Measurements from ENCODE around the gene DCTN2.

DCTN2 gene

DNA sequence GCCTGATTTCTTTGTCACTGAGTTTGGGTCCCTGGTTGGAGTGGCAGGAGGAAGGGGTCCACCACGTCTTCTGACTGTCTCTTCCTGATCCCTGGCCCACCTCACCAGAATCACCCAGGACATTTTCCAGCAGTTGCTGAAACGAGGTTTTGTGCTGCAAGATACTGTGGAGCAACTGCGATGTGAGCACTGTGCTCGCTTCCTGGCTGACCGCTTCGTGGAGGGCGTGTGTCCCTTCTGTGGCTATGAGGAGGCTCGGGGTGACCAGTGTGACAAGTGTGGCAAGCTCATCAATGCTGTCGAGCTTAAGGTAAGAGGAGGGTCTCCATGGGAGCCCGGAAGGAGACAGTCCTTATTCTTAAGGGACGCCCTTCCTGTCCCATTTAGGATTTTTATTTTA lies 46.8 kb downstream of the DCTN2 start:
- TF ChIP-seq RAD21 (IDR thresholded peaks at IDR 0.05; ENCODE audit: low read depth) (no peak), ZBTB7A (IDR thresholded peaks at IDR 0.05; ENCODE audit: low read depth) (no peak), YY1 (IDR thresholded peaks at IDR 0.05; ENCODE audit: low read depth) (no peak)

DNA sequence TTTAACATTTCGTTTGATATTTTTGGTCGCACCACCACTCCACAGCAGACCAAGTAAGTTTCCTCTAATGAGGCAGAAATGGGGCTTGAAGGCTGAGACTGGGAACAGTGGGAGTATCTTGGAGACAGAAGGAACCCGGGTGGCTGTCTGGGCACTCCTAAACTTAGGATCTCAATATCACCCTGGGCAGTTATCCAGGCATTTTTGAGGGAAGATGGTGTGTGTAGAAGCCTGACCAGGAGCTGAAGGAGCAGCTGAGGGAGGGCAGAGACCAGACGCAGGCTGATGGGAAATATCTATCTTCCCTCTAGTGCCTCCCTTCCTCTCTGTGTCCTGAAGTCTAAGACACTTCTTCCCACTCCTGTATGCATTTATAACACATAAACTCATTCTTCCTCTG lies 48.4 kb downstream of the DCTN2 start:
- no peak for TF ChIP-seq TAF1 (IDR thresholded peaks at IDR 0.05; ENCODE audit: low read depth)
- no peak for TF ChIP-seq TEAD4 (IDR thresholded peaks at IDR 0.05)
- TF ChIP-seq ZBTB7A (IDR thresholded peaks at IDR 0.05; ENCODE audit: low read depth), result no peak
- no peak for TF ChIP-seq FOXM1 (IDR thresholded peaks at IDR 0.05; ENCODE audit: borderline replicate concordance, low read depth)
- no peak for TF ChIP-seq TCF12 (IDR thresholded peaks at IDR 0.05; ENCODE audit: low read depth)
- TF ChIP-seq, protein P1, sequence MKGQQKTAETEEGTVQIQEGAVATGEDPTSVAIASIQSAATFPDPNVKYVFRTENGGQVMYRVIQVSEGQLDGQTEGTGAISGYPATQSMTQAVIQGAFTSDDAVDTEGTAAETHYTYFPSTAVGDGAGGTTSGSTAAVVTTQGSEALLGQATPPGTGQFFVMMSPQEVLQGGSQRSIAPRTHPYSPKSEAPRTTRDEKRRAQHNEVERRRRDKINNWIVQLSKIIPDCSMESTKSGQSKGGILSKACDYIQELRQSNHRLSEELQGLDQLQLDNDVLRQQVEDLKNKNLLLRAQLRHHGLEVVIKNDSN (IDR thresholded peaks at IDR 0.05), result no peak
- no peak for TF ChIP-seq RAD21 (IDR thresholded peaks at IDR 0.05; ENCODE audit: low read depth)
- TF ChIP-seq, protein P2, sequence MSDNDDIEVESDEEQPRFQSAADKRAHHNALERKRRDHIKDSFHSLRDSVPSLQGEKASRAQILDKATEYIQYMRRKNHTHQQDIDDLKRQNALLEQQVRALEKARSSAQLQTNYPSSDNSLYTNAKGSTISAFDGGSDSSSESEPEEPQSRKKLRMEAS (IDR thresholded peaks at IDR 0.05), result no peak
- TF ChIP-seq NFIC (IDR thresholded peaks at IDR 0.05), result no peak
- TF ChIP-seq CREB1 (IDR thresholded peaks at IDR 0.05; ENCODE audit: low read depth), result no peak
- TF ChIP-seq YY1 (IDR thresholded peaks at IDR 0.05; ENCODE audit: low read depth), result no peak
- TF ChIP-seq CEBPB (IDR thresholded peaks at IDR 0.05), result no peak
- no peak for TF ChIP-seq EGR1 (IDR thresholded peaks at IDR 0.05)
- TF ChIP-seq EP300 (IDR thresholded peaks at IDR 0.05; ENCODE audit: borderline replicate concordance), result no peak
- TF ChIP-seq, protein P3, sequence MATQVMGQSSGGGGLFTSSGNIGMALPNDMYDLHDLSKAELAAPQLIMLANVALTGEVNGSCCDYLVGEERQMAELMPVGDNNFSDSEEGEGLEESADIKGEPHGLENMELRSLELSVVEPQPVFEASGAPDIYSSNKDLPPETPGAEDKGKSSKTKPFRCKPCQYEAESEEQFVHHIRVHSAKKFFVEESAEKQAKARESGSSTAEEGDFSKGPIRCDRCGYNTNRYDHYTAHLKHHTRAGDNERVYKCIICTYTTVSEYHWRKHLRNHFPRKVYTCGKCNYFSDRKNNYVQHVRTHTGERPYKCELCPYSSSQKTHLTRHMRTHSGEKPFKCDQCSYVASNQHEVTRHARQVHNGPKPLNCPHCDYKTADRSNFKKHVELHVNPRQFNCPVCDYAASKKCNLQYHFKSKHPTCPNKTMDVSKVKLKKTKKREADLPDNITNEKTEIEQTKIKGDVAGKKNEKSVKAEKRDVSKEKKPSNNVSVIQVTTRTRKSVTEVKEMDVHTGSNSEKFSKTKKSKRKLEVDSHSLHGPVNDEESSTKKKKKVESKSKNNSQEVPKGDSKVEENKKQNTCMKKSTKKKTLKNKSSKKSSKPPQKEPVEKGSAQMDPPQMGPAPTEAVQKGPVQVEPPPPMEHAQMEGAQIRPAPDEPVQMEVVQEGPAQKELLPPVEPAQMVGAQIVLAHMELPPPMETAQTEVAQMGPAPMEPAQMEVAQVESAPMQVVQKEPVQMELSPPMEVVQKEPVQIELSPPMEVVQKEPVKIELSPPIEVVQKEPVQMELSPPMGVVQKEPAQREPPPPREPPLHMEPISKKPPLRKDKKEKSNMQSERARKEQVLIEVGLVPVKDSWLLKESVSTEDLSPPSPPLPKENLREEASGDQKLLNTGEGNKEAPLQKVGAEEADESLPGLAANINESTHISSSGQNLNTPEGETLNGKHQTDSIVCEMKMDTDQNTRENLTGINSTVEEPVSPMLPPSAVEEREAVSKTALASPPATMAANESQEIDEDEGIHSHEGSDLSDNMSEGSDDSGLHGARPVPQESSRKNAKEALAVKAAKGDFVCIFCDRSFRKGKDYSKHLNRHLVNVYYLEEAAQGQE (IDR thresholded peaks at IDR 0.05; ENCODE audit: low read depth), result no peak

DNA sequence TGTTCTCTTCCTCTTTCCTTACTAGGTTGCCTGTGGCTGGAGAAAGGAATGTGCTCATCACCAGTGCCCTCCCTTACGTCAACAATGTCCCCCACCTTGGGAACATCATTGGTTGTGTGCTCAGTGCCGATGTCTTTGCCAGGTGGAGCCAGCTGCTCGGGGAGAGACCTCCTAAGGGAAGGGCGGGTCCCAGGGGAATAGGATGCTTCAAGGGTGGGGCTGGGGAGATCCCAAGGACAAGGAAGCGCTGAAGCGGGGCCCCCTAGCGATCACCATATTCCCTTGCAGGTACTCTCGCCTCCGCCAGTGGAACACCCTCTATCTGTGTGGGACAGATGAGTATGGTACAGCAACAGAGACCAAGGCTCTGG lies 48.9 kb downstream of the DCTN2 start:
- TF ChIP-seq EP300 (IDR thresholded peaks at IDR 0.05; ENCODE audit: borderline replicate concordance) (no peak), TAF1 (IDR thresholded peaks at IDR 0.05; ENCODE audit: low read depth) (no peak)
- TF ChIP-seq, protein P1 (IDR thresholded peaks at IDR 0.05), result no peak

DNA sequence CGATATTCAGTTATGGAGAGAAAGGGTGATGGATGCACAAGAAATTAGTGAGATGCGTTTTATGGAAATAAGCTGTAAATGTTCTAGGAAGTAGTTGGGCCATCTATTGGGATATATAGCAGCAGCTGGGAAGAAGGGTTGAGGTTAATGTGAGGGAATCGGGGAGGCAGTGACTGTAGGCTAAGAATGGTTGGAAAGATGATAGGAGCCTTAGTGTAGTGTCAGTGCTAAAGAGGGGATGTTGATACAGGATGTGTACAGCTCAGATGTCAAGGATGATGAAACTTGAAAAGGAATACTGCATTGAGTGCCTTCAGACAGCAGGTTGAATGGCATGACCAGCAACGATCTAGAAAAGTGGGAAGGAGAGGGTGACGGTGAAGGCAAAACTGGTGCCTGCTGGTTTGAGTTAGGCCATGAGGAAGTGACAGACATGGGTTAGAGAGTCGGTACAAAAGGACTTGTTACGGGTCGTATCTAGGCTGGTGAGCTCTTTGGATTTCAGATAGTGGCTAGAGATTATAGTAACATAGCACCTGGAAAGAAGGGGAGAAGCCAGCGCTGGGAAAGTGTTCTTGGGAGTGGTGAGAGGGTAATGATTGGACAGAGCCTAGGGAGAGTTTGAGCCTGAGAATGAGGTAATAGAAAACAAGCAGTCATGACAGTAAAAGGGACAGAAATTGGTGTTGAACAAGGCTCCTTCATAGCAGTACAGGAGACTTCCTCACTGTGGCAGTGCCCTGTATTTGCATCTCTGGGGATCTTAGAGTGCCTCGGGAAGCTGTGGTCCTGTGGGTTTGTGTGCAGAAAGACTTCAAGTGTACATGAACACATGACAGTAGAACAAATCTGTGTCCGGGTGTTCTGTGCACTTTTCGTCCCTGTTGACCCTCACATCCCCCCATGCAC lies 49.5 kb downstream of the DCTN2 start:
- TF ChIP-seq EP300 (IDR thresholded peaks at IDR 0.05; ENCODE audit: borderline replicate concordance), result no peak

DNA sequence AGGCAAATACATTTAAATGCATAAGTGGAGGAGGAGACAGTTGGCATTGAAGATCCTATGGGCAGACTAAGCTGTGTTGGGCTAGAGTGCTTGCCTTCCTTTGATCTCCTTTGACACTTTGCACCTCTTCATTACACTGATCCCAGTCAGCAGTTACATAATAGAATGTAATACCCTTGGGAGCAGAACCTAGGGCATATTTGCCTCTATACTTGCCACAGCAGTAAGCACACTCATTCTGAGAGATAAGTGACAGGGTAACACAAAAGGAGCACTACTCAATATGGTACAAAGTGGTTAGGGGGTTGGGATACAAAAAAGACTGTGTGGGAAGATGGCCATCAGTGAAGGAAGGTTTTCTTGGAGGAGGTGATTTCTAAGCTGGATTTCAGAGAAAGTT lies 50.2 kb downstream of the DCTN2 start:
- TF ChIP-seq, protein P2 (IDR thresholded peaks at IDR 0.05), result no peak
- TF ChIP-seq TEAD4 (IDR thresholded peaks at IDR 0.05) (no peak), TCF12 (IDR thresholded peaks at IDR 0.05; ENCODE audit: low read depth) (no peak), CREB1 (IDR thresholded peaks at IDR 0.05; ENCODE audit: low read depth) (no peak), FOXM1 (IDR thresholded peaks at IDR 0.05; ENCODE audit: borderline replicate concordance, low read depth) (no peak), RAD21 (IDR thresholded peaks at IDR 0.05; ENCODE audit: low read depth) (no peak), ZBTB7A (IDR thresholded peaks at IDR 0.05; ENCODE audit: low read depth) (no peak), YY1 (IDR thresholded peaks at IDR 0.05; ENCODE audit: low read depth) (no peak), EGR1 (IDR thresholded peaks at IDR 0.05) (no peak)

DNA sequence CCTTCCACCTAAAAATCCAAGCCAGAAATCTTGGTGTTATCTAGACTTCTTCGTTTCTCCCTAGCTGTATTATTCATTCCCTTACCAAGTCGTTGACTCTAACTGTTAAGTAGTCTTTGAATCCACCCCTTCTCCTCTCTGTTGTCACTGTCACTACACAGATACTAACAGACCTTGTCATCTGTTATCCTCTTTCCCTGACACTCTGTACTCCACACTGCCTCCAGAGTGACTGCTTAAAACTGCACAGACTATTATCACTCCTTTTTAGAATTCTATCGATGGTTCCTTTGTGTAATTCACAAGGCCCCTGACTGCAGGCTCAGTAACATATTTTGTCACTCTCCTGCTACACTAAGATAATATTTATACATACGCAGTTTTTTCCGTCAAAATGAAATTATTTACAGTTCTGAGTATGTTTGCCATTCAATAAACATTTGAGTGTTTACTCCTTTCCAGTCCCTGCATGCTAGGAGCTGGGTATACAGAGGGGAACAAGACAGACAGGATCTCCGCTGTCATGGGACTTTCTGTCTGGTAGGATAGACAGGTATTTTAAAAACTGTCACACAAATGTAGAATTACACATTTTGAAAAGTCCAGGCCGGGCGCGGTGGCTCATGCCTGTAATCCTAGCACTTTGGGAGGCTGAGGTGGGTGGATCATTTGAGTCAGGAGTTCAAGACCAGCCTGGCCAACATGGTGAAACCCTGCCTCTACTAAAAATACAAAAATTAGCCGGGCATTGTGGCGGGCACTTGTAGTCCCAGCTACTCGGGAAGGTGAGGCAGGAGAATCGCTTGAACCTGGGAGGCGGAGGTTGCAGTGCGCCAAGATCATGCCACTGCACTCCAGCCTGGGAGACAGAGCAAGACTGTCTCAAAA lies 55.4 kb downstream of the DCTN2 start:
- TF ChIP-seq CREB1 (IDR thresholded peaks at IDR 0.05; ENCODE audit: low read depth) (no peak), RAD21 (IDR thresholded peaks at IDR 0.05; ENCODE audit: low read depth) (no peak), ZBTB7A (IDR thresholded peaks at IDR 0.05; ENCODE audit: low read depth) (no peak), TEAD4 (IDR thresholded peaks at IDR 0.05) (no peak)
- TF ChIP-seq, protein P3 (IDR thresholded peaks at IDR 0.05; ENCODE audit: low read depth), result no peak
